Measurements from ENCODE around the gene JPT2. TPM values are rescaled to one million over a fixed set of nuclear protein-coding genes. Genes with fewer than 3 reads are reported as not detected.

Gene JPT2
- total and polyA plus RNA-seq, 5 experiments from 2014 or later, result 9.1 to 36.2 (median 10.3) TPM

GRCh38 chr16:1640261-1640941 lies 37.7 kb upstream of the JPT2 start:
- Mint-ChIP-seq H3K9me3 (no peaks in the 10 kb centered on the region), H3K27ac (peak overlapping the region in 1 of 10 donors; percentile 15), H3K4me1 (peaks cover 8 to 23% (median 9%) of the 10 kb centered on the region in 4 donors), H3K36me3 (peaks cover 7 to 80% (median 15%) of the 10 kb centered on the region in 3 donors), H3K4me3 (no peak overlapping the region), H3K27me3 (no peaks in the 10 kb centered on the region)
- ATAC-seq (no peak), DNase-seq (no peak)
- POLR2A ChIA-PET, result no interaction called here

GRCh38 chr16:1641261-1641660 lies 36.8 kb upstream of the JPT2 start:
- DNase-seq (no peak), ATAC-seq (no peak)
- peaks cover 7 to 82% (median 17%) of the 10 kb centered on the region in 3 donors for H3K36me3 Mint-ChIP-seq
- no peaks in the 10 kb centered on the region for H3K9me3 Mint-ChIP-seq
- POLR2A ChIA-PET, result no interaction called here
- H3K27ac Mint-ChIP-seq, result no peak overlapping the region
- peaks cover 16 to 32% (median 17%) of the 10 kb centered on the region in 4 donors for H3K4me1 Mint-ChIP-seq
- no peaks in the 10 kb centered on the region for H3K27me3 Mint-ChIP-seq
- no peak overlapping the region for H3K4me3 Mint-ChIP-seq

GRCh38 chr16:1642148-1642547 lies 35.9 kb upstream of the JPT2 start:
- H3K4me1 Mint-ChIP-seq, result peaks cover 20 to 38% (median 22%) of the 10 kb centered on the region in 4 donors
- DNase-seq (no peak), ATAC-seq (no peak)
- POLR2A ChIA-PET, result no interaction called here
- H3K27ac Mint-ChIP-seq, result no peak overlapping the region
- peaks cover 7 to 86% (median 17%) of the 10 kb centered on the region in 3 donors for H3K36me3 Mint-ChIP-seq
- H3K4me3 Mint-ChIP-seq, result no peak overlapping the region
- H3K9me3 Mint-ChIP-seq, result no peaks in the 10 kb centered on the region
- no peaks in the 10 kb centered on the region for H3K27me3 Mint-ChIP-seq

GRCh38 chr16:1642753-1643152 lies 35.3 kb upstream of the JPT2 start:
- H3K27ac Mint-ChIP-seq, result peak overlapping the region in 3 of 10 donors; percentile 27 to 64 (median 59)
- H3K27me3 Mint-ChIP-seq, result no peaks in the 10 kb centered on the region
- H3K36me3 Mint-ChIP-seq, result peaks cover 7 to 85% (median 17%) of the 10 kb centered on the region in 3 donors
- H3K4me1 Mint-ChIP-seq, result peaks cover 20 to 37% (median 24%) of the 10 kb centered on the region in 4 donors
- ATAC-seq, result no peak
- DNase-seq, result no peak
- H3K9me3 Mint-ChIP-seq, result no peaks in the 10 kb centered on the region
- H3K4me3 Mint-ChIP-seq, result no peak overlapping the region
- POLR2A ChIA-PET, result no interaction called here

- POLR2A ChIA-PET, result no interaction called here
- peaks cover 0 to 81% (median 14%) of the 10 kb centered on the region in 3 donors for H3K36me3 Mint-ChIP-seq
- peak overlapping the region in 2 of 10 donors; percentile 7 to 66 for H3K27ac Mint-ChIP-seq
- H3K4me3 Mint-ChIP-seq, result no peak overlapping the region
- peaks cover 21 to 39% (median 25%) of the 10 kb centered on the region in 4 donors for H3K4me1 Mint-ChIP-seq
- H3K27me3 Mint-ChIP-seq, result no peaks in the 10 kb centered on the region
- DNase-seq, result no peak
- ATAC-seq, result no peak
- H3K9me3 Mint-ChIP-seq, result no peaks in the 10 kb centered on the region
These were observed 34.6 kb upstream of the JPT2 start for GRCh38 chr16:1643521-1643920.

- Mint-ChIP-seq H3K9me3 (no peaks in the 10 kb centered on the region), H3K27me3 (no peaks in the 10 kb centered on the region), H3K36me3 (peaks cover 0 to 68% (median 10%) of the 10 kb centered on the region in 3 donors), H3K4me3 (peak overlapping the region in 4 of 10 donors; percentile 40 to 63 (median 53)), H3K4me1 (peaks cover 22 to 36% (median 27%) of the 10 kb centered on the region in 4 donors), H3K27ac (peak overlapping the region in 8 of 10 donors; percentile 52 to 90 (median 80))
- ATAC-seq (peak; percentile 32 to 74), DNase-seq (peak in 1 of 10 donors; percentile 34)
- POLR2A ChIA-PET, result interaction anchor here (1.1 to 1.4 kb wide), 2 partner anchors 30 to 32 kb away, joined by 3 to 7 read pairs; partner anchors contain the start of gene JPT2
These were observed 32.1 kb upstream of the JPT2 start for GRCh38 chr16:1645914-1646525.

GRCh38 chr16:1647856-1648255 lies 30.2 kb upstream of the JPT2 start:
- peak overlapping the region in 1 of 10 donors; percentile 45 for H3K4me3 Mint-ChIP-seq
- H3K9me3 Mint-ChIP-seq, result no peaks in the 10 kb centered on the region
- DNase-seq (no peak), ATAC-seq (no peak)
- H3K4me1 Mint-ChIP-seq, result peaks cover 23 to 36% (median 29%) of the 10 kb centered on the region in 4 donors
- no peaks in the 10 kb centered on the region for H3K27me3 Mint-ChIP-seq
- POLR2A ChIA-PET, result no interaction called here
- peak overlapping the region in 4 of 10 donors; percentile 51 to 85 (median 62) for H3K27ac Mint-ChIP-seq
- peaks cover 0 to 66% (median 6%) of the 10 kb centered on the region in 3 donors for H3K36me3 Mint-ChIP-seq

GRCh38 chr16:1650131-1650530 lies 27.9 kb upstream of the JPT2 start:
- Mint-ChIP-seq H3K4me1 (peaks cover 17 to 31% (median 23%) of the 10 kb centered on the region in 4 donors), H3K4me3 (no peak overlapping the region), H3K36me3 (peaks cover 6 to 61% (median 7%) of the 10 kb centered on the region in 3 donors), H3K27me3 (no peaks in the 10 kb centered on the region), H3K9me3 (no peaks in the 10 kb centered on the region), H3K27ac (peak overlapping the region in 1 of 10 donors; percentile 38)
- no peak for DNase-seq
- POLR2A ChIA-PET, result no interaction called here
- no peak for ATAC-seq

GRCh38 chr16:1651094-1651973 lies 26.7 kb upstream of the JPT2 start:
- no peak for DNase-seq
- Mint-ChIP-seq H3K4me1 (peaks cover 6 to 21% (median 14%) of the 10 kb centered on the region in 4 donors), H3K4me3 (no peak overlapping the region), H3K36me3 (peaks cover 6 to 56% (median 8%) of the 10 kb centered on the region in 3 donors), H3K27me3 (no peaks in the 10 kb centered on the region), H3K27ac (peak overlapping the region in 5 of 10 donors; percentile 38 to 81 (median 41)), H3K9me3 (no peaks in the 10 kb centered on the region)
- ATAC-seq, result no peak
- POLR2A ChIA-PET, result no interaction called here

GRCh38 chr16:1651974-1652312 lies 26.1 kb upstream of the JPT2 start:
- Mint-ChIP-seq H3K4me1 (peaks cover 3 to 15% (median 9%) of the 10 kb centered on the region in 4 donors), H3K4me3 (no peak overlapping the region), H3K9me3 (no peaks in the 10 kb centered on the region), H3K27me3 (no peaks in the 10 kb centered on the region), H3K27ac (peak overlapping the region in 2 of 10 donors; percentile 27 to 65), H3K36me3 (peaks cover 6 to 52% (median 8%) of the 10 kb centered on the region in 3 donors)
- ATAC-seq (no peak), DNase-seq (no peak)
- POLR2A ChIA-PET, result no interaction called here

- Mint-ChIP-seq H3K9me3 (no peaks in the 10 kb centered on the region), H3K4me3 (no peak overlapping the region), H3K27ac (no peak overlapping the region), H3K36me3 (peaks cover 6 to 48% (median 8%) of the 10 kb centered on the region in 3 donors), H3K4me1 (peaks cover under 1 to 11% (median 6%) of the 10 kb centered on the region in 4 donors), H3K27me3 (no peaks in the 10 kb centered on the region)
- ATAC-seq (no peak), DNase-seq (no peak)
- POLR2A ChIA-PET, result interaction anchor here (0.6 to 0.7 kb wide), 2 partner anchors 14 to 25 kb away, joined by 3 read pairs; no protein-coding TSS in a partner anchor
These were observed 25.1 kb upstream of the JPT2 start for GRCh38 chr16:1653023-1653422.

GRCh38 chr16:1654505-1655268 lies 23.4 kb upstream of the JPT2 start:
- H3K36me3 Mint-ChIP-seq, result peaks cover 6 to 53% (median 8%) of the 10 kb centered on the region in 3 donors

More at GRCh38 chr16:1654505-1655268, 23.4 kb upstream of the JPT2 start:
- Mint-ChIP-seq H3K4me1 (peaks cover 0 to 8% (median 1%) of the 10 kb centered on the region in 4 donors), H3K4me3 (no peak overlapping the region), H3K9me3 (no peaks in the 10 kb centered on the region), H3K27ac (peak overlapping the region in 3 of 10 donors; percentile 45 to 85 (median 75)), H3K27me3 (no peaks in the 10 kb centered on the region)
- ATAC-seq, result no peak
- POLR2A ChIA-PET, result no interaction called here
- no peak for DNase-seq

All from naive thymus-derived CD8-positive, alpha-beta T cell (primary cell).